SKM-1 treated with dmso at 0.1 percent for 144 hours (cell line): Measurements from ENCODE around the gene SH3BGRL3.

Experiments used
- DNase-seq: peaks from one replicate; lab custom pipeline; 2025; ENCODE audit not compliant: unreplicated experiment; lab: John Stamatoyannopoulos, UW

SH3BGRL3 gene

DNA sequence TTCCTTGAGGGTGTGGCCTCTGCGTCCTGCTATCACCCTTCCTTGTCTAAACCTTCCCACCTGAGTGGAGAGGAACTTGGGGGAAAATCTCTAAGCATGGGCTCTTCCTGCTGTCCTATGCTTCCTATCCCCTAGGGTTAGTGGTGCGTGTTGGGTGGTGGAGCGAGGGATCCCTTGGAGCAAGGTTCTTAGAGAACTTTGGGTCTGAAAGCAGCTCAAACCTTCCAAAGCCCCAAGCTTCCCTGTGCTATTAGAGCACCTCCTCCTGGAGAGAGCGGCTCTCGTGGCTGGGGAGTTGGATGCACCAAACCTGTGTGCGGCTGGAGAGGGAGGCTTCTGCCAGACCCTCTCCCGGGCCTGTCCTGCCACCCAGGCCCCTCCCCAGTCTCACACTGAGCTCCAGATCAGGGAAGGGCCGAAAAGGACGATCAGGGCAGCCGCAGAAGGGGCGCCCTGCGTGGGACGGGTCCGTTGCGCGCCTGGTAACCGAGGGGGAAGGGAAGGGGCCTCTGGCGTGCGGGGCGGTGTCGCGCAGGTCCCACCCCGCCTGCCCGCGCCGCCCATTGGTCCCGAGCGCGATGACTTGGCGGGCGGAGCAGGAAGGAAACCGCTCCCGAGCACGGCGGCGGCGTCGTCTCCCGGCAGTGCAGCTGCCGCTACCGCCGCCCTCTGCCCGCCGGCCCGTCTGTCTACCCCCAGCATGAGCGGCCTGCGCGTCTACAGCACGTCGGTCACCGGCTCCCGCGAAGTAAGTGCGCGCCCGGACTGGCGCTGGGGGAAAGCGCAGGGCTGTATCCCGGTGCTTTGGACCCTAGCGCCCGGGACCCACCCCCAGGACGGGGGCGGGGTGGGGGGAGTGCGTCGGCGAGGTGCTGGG is at the start of gene SH3BGRL3:
TSS of gene SH3BGRL3 (plus strand) at position 631 of the 877 bp plus-strand sequence. CDS start at position 701, 70 bp downstream.
- peak; percentile 74 for DNase-seq

DNA sequence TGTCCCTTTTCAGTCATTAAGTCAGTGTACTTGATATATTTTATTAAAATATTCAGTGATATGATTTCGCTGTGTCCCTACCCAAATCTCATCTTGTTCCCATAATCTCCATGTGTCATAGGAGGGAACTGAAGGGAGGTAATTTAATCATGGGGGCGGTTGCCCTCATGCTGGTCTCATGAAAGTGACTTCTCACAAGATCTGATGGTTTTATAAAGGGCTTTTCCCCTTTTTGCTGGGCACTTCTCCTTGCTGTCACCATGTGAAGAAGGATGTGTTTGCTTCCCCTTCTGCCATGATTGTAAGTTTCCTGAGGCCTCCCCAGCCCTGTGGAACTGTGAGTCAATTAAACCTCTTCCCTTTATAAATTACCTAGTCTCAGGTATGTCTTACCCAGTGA is 49.2 kb upstream of the SH3BGRL3 start:
- peak; percentile 4 for DNase-seq

DNA sequence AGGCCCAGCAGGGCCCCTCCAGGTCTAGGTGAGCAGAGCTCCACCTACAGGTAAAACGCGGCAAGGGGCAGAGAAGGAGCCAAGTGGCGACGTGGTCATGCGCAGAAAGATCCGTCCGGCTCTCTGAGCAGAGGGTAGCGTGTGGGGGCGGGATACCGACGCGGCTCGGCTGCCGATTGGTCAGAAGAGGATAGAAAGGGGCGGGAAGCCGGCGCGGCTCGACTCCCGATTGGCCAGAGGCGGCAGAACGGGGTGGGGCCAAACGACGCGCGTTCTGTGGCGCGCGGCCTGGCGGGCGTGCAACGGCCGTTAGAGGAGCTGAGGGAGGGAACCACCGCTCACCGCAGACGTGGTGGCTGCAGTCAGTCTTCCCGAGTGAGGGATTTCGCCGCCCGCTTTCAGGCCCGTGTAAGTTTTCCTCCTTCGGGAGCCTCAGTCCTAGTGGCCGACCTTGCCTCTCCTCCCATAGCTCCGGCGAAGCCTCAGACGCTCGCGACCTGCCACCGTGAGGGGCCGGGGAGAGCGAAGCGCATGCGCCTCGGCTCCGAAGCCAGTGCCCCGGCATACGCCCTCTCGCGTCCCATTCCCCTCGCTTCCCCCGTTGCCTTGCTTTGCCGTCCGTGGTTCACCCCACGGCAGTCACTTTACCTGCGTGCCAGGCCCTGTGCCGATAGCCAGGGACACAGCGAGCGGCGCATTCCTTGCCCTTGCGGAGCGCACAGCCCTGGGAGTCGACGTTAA is 45.8 kb upstream of the SH3BGRL3 start, which contains the start of gene CEP85:
TSS of gene CEP85 (plus strand) at position 298 of the 741 bp plus-strand sequence. CDS start 5,584 bp downstream, outside the sequence.
- peak; percentile 96 for DNase-seq

DNA sequence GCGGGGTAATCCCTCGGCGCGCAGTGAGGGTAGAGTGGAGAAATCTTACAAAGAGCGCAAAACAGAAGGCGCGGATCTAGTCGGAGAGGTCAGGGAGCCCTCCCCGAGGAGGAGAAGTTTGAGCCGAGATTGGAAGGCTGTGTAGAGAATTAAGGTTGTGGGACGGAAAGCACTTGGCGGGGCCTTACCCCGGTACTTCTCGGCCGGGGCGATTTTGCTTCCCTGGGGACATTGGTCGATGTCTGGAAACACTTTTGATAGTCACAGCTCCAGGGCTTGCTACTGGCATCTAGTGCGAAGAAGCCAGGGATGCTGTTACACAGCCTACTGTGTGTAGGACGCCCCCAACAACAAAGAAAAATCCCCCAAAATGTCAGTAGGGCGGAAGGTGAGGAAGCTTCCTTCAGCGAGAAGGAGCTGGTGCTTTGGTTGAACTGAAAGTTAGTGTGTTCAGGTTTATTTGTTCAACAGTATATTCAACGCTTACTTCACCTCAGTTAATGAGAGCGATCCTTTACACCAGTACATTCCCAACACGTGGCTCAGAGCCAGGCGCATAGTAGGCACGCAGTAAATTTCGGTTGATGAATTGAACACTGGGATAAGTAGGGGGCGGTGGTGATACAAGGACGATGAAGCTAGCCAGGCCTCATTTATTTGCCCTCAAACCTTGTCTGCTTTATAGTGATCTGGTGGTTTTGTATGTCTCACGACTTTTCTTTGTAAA is 45.1 kb upstream of the SH3BGRL3 start:
- peak; percentile 3 for DNase-seq

DNA sequence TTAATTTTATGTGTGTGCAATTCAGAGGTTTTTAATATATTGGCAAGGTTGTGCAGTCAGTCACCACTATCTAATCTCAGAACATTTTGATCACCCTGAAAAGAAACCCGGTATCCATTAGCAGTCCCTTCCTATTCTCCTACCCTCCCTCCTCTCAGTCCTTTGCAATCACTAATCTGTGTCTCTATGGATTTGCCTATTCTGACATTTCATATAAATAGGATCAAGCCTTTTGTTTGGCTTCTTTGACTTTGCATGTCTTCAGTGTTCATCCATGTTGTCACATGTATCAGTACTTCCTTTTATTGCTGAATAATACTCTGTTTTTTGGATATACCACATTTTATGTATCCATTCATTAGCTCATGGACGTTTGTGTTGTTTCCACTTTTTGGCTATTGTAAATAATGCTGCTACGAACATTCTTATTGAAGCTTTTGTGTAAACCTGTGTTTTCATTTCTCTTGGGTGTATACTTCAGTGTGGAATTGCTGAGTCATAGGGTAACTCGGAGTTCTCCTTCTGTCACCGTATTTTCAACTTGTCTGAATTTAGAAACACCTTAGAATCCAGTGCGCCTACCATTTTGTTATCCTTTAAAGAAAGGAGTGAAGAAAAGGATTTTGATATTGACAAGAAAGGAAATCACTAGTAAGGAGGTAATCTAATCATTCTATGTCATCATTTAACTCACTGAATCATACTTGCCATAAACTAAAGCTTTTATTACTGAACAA is 42.5 kb upstream of the SH3BGRL3 start:
- DNase-seq, result peak; percentile 20

DNA sequence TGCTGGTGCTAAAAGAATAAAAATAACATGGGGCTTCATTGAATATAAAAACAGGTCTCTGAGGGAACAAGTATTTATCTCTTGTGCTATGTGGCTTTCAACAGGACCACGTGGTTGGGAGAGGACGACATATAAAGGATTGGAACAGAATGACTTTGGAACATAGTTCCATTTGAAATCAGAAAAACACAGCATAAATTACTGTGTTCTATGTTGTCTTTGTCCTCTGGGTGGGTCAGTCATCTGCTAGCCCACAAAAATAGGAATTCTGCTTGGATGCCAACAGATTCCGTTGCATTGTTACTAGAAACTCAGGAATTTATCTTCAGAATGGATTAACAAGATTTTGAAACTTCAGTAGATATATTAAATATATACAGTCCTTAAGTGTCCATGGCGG is 40.0 kb upstream of the SH3BGRL3 start:
- no peak for DNase-seq

DNA sequence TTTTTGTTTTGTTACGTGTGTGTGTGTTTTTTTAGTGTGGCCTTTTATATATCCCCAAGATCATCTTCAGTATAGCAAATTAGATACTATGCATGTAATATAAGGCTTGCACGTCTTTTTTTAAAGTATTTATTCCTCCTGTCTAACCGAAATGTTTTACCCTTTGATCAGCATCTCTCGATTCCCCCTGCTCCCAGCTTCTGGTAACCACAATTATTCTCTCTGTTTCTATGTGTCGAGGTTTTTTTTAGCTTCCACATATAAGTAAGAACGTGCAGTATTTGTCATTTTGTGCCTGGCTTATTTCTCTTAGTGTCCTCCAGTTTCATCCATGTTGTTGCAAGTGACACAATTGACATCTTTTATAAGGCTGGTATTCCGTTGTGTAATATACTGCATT is 27.2 kb upstream of the SH3BGRL3 start:
- DNase-seq, result no peak

DNA sequence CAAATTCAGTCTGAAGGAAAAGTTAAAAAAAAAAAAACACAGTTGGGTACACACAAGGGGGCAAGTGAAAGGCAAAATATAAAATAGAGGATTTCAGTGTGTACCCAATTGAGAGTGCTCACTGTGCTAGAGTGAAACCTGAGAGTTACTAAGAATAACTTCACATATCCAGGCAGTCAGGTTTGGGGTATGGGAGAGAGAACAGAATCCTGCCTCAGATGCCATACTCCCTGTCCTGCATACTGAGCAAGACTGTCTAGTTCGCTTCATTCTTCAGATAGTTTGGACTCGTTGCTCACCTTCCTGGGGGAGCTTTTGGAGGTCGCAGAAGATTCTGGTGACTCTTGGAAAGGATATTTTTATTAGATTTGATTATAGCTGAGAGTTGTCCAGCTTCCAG is 25.5 kb upstream of the SH3BGRL3 start:
- DNase-seq, result no peak

DNA sequence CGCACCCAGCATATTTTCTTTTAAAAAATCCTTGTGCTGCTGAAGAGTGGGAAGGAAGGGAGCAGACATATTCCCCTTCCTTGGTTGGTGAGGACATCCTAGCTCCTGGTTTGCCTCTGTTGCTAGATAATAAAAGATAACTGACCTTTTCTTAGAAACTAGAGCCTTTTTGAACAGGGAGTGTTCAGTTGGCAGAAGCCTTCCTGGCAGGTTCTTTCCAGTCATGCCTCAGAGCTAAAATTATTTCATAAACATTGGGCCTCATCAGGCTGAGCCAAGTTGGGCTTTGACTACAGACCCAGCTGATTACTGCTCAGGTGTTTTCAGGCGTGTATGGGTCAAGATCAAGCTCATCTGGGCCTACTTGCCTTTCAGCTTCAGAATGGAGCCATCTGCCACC is 22.7 kb upstream of the SH3BGRL3 start:
- no peak for DNase-seq

DNA sequence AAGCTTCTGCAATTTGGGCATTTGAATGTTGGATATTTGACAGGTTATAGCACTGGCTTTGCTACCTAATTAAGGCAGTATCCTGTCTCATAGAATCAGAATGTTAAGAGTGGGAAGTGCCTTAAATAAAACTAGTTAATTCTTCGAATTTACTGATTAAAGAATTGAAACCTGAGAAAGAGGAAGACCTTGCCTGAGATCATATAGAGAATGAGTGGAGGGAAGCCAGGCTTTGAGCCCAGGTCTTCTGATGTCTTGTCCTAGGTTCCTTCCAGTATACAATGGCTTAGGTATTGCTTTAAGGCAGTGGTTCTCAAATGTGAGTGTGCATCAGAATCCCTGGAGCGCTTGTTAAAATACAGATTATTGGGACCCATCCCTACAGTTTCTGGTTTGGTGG is 20.9 kb upstream of the SH3BGRL3 start:
- DNase-seq, result no peak

DNA sequence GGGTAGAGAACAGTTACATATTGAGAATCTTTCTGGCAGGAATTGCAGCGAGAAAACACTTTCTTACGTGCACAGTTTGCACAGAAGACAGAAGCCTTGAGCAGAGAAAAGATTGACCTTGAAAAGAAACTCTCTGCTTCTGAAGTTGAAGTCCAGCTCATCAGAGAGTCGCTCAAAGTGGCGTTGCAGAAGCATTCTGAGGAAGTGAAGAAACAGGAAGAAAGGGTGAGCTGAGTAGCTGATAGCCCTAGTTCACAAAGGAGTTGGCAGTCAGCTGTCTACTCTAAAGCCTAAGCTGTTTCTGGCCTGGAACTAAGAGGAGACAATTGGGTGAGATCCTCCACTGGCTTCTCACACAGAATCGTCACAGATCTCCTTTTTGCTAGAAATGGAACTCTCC is 20.3 kb upstream of the SH3BGRL3 start:
- DNase-seq, result peak; percentile 87

DNA sequence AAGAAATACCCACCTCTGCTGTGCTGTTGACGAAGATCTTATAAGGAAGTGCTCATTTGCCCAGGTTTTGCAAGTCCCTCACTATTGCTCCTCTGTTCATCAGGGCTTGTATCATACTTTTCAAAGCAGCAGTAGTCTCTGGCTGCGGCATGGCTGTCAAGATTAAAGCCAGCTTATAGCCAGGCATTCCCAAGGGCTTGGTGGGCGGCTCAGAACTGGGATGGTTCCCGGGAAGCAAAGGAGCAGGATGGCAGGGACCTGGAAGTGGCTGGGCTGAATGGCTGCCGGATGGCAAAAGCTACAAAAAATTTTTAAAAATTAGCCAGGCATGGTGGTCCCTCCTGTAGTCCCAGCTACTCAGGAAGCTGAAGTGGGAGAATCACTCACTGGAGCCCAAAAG is 16.7 kb upstream of the SH3BGRL3 start:
- DNase-seq, result no peak

DNA sequence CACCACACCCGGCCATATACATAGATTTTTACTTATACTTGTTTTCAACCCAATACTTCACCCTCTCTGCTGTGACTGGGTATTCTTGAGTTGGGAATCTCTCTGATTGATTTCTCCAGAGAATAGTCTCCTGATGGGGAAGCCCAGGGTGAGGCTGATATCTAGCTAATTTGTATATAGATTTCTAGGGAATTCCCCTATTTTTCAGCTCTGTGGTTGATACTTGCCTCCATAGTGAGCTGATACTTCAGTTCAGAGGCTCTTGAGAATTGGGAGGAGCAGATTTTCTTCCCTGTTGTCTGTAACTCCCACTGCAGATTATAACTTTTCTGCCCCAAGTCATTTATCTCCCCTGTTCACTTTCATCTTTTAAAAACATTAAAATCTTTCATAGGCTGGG is 14.5 kb upstream of the SH3BGRL3 start:
- no peak for DNase-seq

DNA sequence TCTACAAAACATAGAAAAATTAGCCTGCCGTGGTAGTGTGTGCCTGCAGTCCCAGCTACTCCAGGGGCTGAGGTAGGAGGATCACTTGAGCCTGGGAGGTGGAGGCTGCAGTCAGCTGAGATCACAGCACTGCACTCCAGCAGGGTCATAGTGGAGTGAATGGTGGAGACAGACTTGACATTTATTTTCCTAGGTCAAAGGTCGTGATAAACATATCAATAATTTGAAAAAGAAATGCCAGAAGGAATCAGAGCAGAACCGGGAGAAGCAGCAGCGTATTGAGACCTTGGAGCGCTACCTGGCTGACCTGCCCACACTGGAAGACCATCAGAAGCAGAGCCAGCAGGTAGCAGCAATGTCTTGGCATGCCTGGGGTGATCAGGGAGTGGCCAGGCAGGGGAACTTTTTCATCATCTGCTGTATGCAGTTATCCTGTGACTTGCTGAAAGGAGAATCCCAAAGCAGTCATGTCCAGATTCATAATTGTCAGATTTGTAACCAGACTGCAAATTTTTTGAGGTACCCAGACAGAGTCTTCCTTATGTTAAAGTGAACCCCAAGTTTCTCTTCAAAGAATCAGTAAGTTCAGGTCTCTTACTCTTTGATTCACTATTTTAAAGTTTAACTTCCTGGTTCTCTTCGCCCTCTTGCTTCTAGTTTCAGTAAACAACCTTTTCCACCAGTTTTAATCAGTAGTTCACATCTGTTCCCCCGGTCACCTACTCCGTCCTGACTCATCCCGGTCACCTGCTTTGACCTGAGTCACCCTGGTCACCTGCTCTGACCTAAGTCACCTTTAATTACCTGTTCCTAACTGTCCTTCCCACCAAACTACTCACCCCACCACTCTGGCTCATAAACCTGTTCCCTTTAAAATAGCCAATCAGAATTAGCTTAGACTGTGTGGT is 11.3 kb upstream of the SH3BGRL3 start:
- DNase-seq, result no peak

DNA sequence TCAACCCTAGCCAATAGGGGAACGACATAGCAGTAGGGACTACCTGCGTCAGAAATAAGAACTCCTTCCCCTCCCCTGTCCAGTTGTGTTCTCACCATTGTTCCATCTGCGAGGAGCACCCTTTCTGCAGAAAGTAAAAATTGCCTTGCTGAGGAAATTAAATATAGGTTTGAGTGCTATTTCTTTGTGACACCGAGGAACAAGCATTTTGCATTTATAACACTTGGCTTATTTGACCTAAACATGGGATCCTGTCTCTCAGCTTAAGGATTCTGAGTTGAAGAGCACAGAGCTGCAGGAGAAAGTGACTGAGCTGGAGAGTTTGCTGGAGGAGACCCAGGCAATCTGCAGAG is 10.7 kb upstream of the SH3BGRL3 start:
- no peak for DNase-seq

DNA sequence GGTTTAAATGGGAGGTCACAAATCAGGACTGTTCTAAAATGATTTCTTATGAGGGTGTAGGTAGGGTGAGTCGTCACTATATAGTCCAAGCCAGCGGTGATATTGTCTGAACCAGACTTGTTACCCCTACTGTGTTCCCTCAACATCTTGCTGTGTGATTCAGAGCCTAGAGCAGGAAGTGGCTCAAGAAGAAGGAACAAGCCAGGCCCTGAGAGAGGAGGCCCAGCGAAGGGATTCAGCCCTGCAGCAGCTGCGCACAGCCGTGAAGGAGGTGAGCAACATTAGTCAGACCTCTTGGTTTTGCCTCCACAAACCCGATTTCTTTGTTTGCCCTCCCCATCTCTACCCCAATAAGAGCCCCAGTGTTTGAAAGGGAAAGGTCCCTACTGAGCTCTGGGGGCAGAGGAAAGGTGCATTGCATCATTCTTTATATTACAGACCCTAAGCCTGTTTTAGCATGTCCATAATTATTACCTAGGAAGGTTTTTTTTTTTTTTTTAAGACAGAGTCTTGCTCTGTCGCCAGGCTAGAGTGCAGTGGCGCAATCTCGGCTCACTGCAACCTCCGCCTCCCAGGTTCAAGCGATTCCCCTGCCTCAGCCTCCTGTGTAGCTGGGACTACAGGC is 5.0 kb upstream of the SH3BGRL3 start:
- DNase-seq, result peak; percentile 93

DNA sequence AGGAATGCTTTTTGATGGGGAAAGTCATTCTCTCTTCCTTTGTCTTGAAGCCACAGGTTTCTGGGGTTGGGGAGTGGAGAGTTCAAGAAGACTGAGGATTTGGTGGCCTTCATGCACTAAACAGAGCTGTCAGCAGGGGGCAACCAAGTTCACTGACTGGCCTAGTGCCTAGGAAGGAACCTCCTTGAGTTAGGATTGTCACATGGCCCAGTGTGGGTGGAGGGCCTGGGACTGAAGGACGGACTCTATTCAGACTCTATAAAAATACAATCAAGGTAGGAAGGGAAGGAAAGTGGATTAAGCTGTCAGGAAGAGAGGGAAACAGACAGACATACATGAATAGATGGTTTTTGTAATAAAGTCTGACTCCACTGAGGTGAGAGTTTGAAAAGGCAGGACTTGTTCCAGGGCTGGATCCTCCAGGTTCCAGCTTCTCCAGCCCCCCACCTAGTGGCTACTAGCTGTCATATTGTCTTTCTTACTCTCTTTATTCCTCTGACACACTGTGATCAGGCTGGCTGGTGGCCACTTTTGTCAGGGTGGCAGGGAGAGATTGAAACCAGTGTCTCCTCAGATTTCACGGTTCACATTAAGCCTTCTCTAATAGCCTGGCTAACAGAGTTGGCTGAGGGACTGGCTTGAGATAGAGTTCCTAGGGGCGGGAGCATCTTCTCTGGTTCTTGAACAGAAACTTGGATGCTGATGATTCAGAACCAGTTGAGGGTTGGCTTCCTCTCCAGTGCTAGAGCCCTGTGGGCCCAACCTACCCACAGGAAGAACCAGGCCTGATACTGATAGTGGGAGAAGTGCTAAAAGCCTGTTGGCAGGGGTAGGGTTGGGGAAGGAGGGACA is 4.1 kb upstream of the SH3BGRL3 start:
- DNase-seq, result peak; percentile 78

DNA sequence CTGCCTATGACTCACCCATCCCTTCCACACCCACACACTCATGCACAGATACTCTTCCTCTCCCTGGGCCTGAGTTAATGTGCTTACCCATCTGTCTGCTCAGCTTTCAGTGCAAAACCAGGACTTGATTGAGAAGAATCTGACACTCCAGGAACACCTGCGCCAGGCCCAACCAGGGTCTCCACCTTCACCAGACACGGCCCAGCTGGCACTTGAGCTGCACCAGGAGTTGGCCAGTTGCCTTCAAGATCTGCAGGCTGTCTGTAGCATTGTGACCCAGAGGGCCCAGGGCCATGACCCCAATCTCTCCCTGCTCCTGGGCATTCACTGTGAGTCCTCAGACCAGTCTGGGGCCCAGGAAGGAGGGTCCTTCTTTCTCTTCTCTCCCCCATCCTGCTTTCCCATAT is 3.5 kb upstream of the SH3BGRL3 start:
- DNase-seq, result peak; percentile 76
